K562 (cell line): ENCODE measurements around the gene HOXB7. TPM values are rescaled to one million over a fixed set of nuclear protein-coding genes. Genes with fewer than 3 reads are reported as not detected.

Experiments used
- ATF1 ChIP-seq, 2 experiments: fragments of 450-650 bp in 1 of 2; IDR thresholded peaks; 2 replicates each; pipeline ENCODE4 v1.6.1; 2016; ENCODE audit warnings: missing compliant biosample characterization in 1 of 2, missing genetic modification characterization in 1 of 2
- CREM ChIP-seq: IDR thresholded peaks from 2 replicates; pipeline ENCODE4 v1.6.1; 2014; ENCODE audit warnings: antibody characterized with exemption, low read depth
- FOXJ3 ChIP-seq: sonication (generic); formaldehyde crosslinking; IDR thresholded peaks from 2 replicates; pipeline ENCODE4 v1.4.0; 2020; ENCODE audit warnings: mild to moderate bottlenecking, missing genetic modification reagents
- GTF2A2 ChIP-seq: IDR thresholded peaks from 2 replicates; pipeline ENCODE4 v1.6.1; 2016; ENCODE audit warnings: mild to moderate bottlenecking, missing genetic modification characterization, missing compliant biosample characterization
- HDAC1 ChIP-seq, 2 experiments: fragments of 450-650 bp; IDR thresholded peaks; 2 replicates each; pipeline ENCODE4 v1.6.1; 2016 to 2017; ENCODE audit warnings: inconsistent platforms in 1 of 2, mild to moderate bottlenecking in 1 of 2, moderate library complexity in 1 of 2
- HDAC3 ChIP-seq: fragments of 450-650 bp; IDR thresholded peaks from 2 replicates; pipeline ENCODE4 v1.6.1; 2018; ENCODE audit warnings: borderline replicate concordance, mild to moderate bottlenecking, moderate library complexity; ENCODE audit not compliant: partially characterized antibody
- IRF2 ChIP-seq: sonication (generic); formaldehyde crosslinking; IDR thresholded peaks from 2 replicates; pipeline ENCODE4 v1.8.1; 2022; ENCODE audit warnings: mild to moderate bottlenecking, missing genetic modification reagents
- L3MBTL2 ChIP-seq: fragments of 450-650 bp; IDR thresholded peaks from 2 replicates; pipeline ENCODE4 v1.6.1; 2016; ENCODE audit warnings: mild to moderate bottlenecking, moderate library complexity
- MEIS2 ChIP-seq: fragments of 450-650 bp; IDR thresholded peaks from 2 replicates; pipeline ENCODE4 v1.6.1; 2014; ENCODE audit warnings: mild to moderate bottlenecking; ENCODE audit not compliant: partially characterized antibody
- MTA1 ChIP-seq: fragments of 450-650 bp; IDR thresholded peaks from 2 replicates; pipeline ENCODE4 v1.6.1; 2017; ENCODE audit warnings: borderline replicate concordance
- MTF1 ChIP-seq: fragments of 250-450 bp; sonication (Bioruptor Pico); IDR thresholded peaks from 2 replicates; pipeline ENCODE4 v1.9.0; 2021; ENCODE audit warnings: moderate library complexity, mild to moderate bottlenecking, inconsistent platforms, borderline replicate concordance
- MYC ChIP-seq, 2 experiments: fragments of 250-450 bp in 1 of 2; sonication (Bioruptor Pico) in 1 of 2; IDR thresholded peaks; 2 replicates each; pipeline versions ENCODE4 v1.5.1 to v1.6.1; 2012 to 2021; ENCODE audit warnings: low read depth in 2 of 2, borderline replicate concordance in 1 of 2, improper control_type of control experiment in 1 of 2, low read length in 1 of 2, mild to moderate bottlenecking in 1 of 2, moderate library complexity in 1 of 2
- NFRKB ChIP-seq: fragments of 450-650 bp; IDR thresholded peaks from 2 replicates; pipeline ENCODE4 v1.6.1; 2016; ENCODE audit warnings: low read depth
- NUFIP1 ChIP-seq: fragments of 450-650 bp; IDR thresholded peaks from 2 replicates; pipeline ENCODE4 v1.6.1; 2018; ENCODE audit not compliant: partially characterized antibody
- PHF8 ChIP-seq: fragments of 200-600 bp; sonication (generic); IDR thresholded peaks from 2 replicates; pipeline ENCODE4 v1.6.1; 2012; ENCODE audit warnings: mixed run types, mild to moderate bottlenecking, inconsistent platforms, low read length, moderate library complexity, borderline replicate concordance
- RBM15 ChIP-seq: fragments of 200-400 bp; formaldehyde crosslinking; IDR thresholded peaks from 2 replicates; pipeline ENCODE4 v1.6.1; 2018; ENCODE audit warnings: mild to moderate bottlenecking, low read length, moderate library complexity; ENCODE audit not compliant: insufficient read depth
- ZNF133 ChIP-seq: fragments of 250-450 bp; sonication (Bioruptor Pico); IDR thresholded peaks from 2 replicates; pipeline ENCODE4 v1.4.0; 2020; ENCODE audit warnings: mild to moderate bottlenecking
- ZNF444 ChIP-seq: fragments of 250-450 bp; sonication (Bioruptor Pico); IDR thresholded peaks from 2 replicates; pipeline ENCODE4 v1.4.0; 2020; ENCODE audit warnings: mild to moderate bottlenecking, moderate library complexity
- ZNF551 ChIP-seq: fragments of 250-450 bp; sonication (Bioruptor Pico); IDR thresholded peaks from 2 replicates; pipeline ENCODE4 v1.5.0; 2021; ENCODE audit warnings: mild to moderate bottlenecking, moderate library complexity
- ZNF707 ChIP-seq: fragments of 250-450 bp; sonication (Bioruptor Pico); conservative IDR thresholded peaks from 2 replicates; pipeline ENCODE4 v1.8.0; 2022; ENCODE audit warnings: inconsistent platforms, mild to moderate bottlenecking, moderate library complexity
- polyA plus RNA-seq, 8 experiments: library from polyadenylated mRNA; depleted of rRNA in 4 of 8; stranded (reverse) in 5 of 8; unstranded in 3 of 8; fragments of >200 nt; fragmentation: Nextera tagmentation in 2 of 8; fragmentation: Illumina TruSeq in 1 of 8; extraction: Ambion mirVana in 2 of 8; extraction: Trizol in 1 of 8; gene quantifications; 2 replicates each; pipeline versions ENCODE4 v1.2.1 to v1.2.3, GENCODE V29; 2011 to 2014; ENCODE audit warnings: inconsistent platforms in 1 of 8, missing spikeins in 1 of 8
- total RNA-seq, 7 experiments: library from RNA; depleted of rRNA in 6 of 7; stranded (reverse); fragments of >200 nt in 6 of 7; fragmentation: Illumina TruSeq in 2 of 7; extraction: Trizol in 2 of 7; gene quantifications; 2 replicates each; pipeline versions ENCODE4 v1.2.1 to v1.2.3, GENCODE V29; 2011 to 2021; ENCODE audit warnings: low replicate concordance in 1 of 7
- TF ChIP-seq, protein P1 (sequence below), 2 experiments: IDR thresholded peaks; 2 replicates each; pipeline ENCODE4 v1.6.1; 2011; ENCODE audit warnings: borderline replicate concordance in 1 of 2, control low read depth in 1 of 2, low read depth in 1 of 2, low read length in 1 of 2, mild to moderate bottlenecking in 1 of 2, mixed read lengths in 1 of 2, moderate library complexity in 1 of 2; ENCODE audit not compliant: insufficient read depth in 1 of 2, insufficient read length in 1 of 2, poor library complexity in 1 of 2, severe bottlenecking in 1 of 2; ENCODE audit errors: extremely low read depth in 1 of 2
- TF ChIP-seq, protein P2 (sequence below): IDR thresholded peaks from 2 replicates; pipeline ENCODE4 v1.6.1; 2011; ENCODE audit warnings: borderline replicate concordance, low read depth, mild to moderate bottlenecking, moderate library complexity, low read length; ENCODE audit not compliant: insufficient read depth, poor library complexity, severe bottlenecking
- TF ChIP-seq, protein P3 (sequence below): IDR thresholded peaks from 2 replicates; pipeline ENCODE4 v1.6.1; 2014; ENCODE audit warnings: antibody characterized with exemption

HOXB7 gene
- total and polyA plus RNA-seq, 9 of the 15 experiments (the other 6 are each of a cell fraction or from before 2014, with no cell fraction given), result 5.5 to 16.7 (median 8.3) TPM

DNA sequence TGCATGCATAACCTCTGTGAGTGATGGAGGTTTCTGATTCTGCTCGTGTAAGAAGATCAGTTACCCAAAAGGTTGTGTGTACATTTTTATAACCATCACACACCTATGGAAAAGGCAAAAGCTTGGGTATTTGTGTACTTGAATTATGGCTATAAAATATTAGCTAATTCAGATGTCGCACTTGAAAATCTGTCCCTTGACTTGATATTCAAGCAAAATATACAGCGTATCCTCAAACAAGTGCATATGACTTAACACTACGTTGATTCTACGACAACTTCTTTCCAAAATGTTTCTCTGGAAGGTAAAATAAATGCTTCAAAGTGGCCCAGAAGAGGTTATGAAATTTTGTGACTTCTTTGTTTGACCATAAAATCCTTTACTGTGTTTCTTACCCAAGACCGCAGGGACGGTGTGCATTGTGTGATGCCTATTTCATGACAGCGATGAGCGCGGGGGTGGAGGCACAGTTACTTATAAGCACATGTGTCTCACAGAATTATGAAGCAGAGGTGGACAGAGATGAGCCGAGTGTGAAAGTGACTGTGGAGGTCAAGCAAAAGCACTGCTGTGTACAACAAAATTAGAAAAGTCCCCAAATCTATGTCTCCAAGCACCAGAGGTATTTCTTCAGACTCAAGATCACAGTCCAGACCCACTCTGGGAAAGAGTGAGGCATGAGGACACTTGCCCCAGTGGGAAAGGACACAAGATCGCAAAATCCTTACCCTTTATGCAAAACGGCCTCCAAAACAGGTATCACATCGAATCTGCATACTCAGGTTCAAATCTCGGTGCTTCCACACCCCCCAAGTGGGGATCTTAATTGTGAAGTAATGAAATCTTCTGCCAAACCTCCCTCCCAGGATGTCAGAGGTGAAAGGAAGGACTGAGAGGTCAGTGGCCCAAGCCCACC lies 19.4 kb upstream of the HOXB7 start (continued):
- TF ChIP-seq, protein P1, sequence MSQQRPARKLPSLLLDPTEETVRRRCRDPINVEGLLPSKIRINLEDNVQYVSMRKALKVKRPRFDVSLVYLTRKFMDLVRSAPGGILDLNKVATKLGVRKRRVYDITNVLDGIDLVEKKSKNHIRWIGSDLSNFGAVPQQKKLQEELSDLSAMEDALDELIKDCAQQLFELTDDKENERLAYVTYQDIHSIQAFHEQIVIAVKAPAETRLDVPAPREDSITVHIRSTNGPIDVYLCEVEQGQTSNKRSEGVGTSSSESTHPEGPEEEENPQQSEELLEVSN (IDR thresholded peaks at IDR 0.05; ENCODE audit: borderline replicate concordance in 1 of 2, extremely low read depth in 1 of 2, insufficient read depth in 1 of 2, insufficient read length in 1 of 2, low read depth in 1 of 2, low read length in 1 of 2, poor library complexity in 1 of 2, severe bottlenecking in 1 of 2), result peak in 1 of 2 experiments; percentile 42
- no peak for TF ChIP-seq IRF2 (CRISPR knock-in tag)
- no peak for TF ChIP-seq ZNF707 (CRISPR knock-in tag)
- no peak for TF ChIP-seq GTF2A2 (tag)
- no peak for TF ChIP-seq NUFIP1
- no peak for TF ChIP-seq ATF1 (CRISPR knock-in tag; IDR thresholded peaks at IDR 0.05)
- no peak for TF ChIP-seq ATF1 (tag; IDR thresholded peaks at IDR 0.05)
- no peak for TF ChIP-seq ZNF133
- no peak for TF ChIP-seq ZNF551 (CRISPR knock-in tag)
- TF ChIP-seq PHF8, result no peak
- TF ChIP-seq, protein P2, sequence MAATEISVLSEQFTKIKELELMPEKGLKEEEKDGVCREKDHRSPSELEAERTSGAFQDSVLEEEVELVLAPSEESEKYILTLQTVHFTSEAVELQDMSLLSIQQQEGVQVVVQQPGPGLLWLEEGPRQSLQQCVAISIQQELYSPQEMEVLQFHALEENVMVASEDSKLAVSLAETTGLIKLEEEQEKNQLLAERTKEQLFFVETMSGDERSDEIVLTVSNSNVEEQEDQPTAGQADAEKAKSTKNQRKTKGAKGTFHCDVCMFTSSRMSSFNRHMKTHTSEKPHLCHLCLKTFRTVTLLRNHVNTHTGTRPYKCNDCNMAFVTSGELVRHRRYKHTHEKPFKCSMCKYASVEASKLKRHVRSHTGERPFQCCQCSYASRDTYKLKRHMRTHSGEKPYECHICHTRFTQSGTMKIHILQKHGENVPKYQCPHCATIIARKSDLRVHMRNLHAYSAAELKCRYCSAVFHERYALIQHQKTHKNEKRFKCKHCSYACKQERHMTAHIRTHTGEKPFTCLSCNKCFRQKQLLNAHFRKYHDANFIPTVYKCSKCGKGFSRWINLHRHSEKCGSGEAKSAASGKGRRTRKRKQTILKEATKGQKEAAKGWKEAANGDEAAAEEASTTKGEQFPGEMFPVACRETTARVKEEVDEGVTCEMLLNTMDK, result no peak
- TF ChIP-seq RBM15, result no peak
- peak; percentile 36; the same call in 1 of the 2 replicates for TF ChIP-seq MYC (IDR thresholded peaks at IDR 0.05; ENCODE audit: low read depth, low read length)
- TF ChIP-seq MYC (CRISPR knock-in tag; IDR thresholded peaks at IDR 0.05; ENCODE audit: borderline replicate concordance, low read depth), result no peak
- no peak for TF ChIP-seq ZNF444
- TF ChIP-seq MTF1 (CRISPR knock-in tag), result no peak
- peak; percentile 2 for TF ChIP-seq MEIS2
- TF ChIP-seq FOXJ3 (CRISPR knock-in tag), result no peak
- TF ChIP-seq HDAC1 (IDR thresholded peaks at IDR 0.05), result peak in 1 of 2 experiments; percentile 66; a peak in 2 of 4 replicates
- no peak for TF ChIP-seq MTA1
- TF ChIP-seq L3MBTL2, result peak; percentile 53
- TF ChIP-seq HDAC3, result no peak
- no peak; the same call in 1 of the 2 replicates for TF ChIP-seq NFRKB
- TF ChIP-seq, protein P3, sequence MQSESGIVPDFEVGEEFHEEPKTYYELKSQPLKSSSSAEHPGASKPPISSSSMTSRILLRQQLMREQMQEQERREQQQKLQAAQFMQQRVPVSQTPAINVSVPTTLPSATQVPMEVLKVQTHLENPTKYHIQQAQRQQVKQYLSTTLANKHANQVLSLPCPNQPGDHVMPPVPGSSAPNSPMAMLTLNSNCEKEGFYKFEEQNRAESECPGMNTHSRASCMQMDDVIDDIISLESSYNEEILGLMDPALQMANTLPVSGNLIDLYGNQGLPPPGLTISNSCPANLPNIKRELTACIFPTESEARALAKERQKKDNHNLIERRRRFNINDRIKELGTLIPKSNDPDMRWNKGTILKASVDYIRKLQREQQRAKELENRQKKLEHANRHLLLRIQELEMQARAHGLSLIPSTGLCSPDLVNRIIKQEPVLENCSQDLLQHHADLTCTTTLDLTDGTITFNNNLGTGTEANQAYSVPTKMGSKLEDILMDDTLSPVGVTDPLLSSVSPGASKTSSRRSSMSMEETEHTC, result no peak
- peak; percentile 37; the same call in 1 of the 2 replicates for TF ChIP-seq CREM
